Effector memory CD4-positive, alpha-beta T cell (primary cell): ENCODE data around the gene BCAS1.
A peak's percentile ranks its signal among the peaks of the same experiment; 100 is the strongest.

Experiments
- DNase-seq, 3 donors: peaks; one replicate each; pipeline ENCODE4 v3.0.0-alpha.2; 2020
- H3K27ac ChIP-seq: 2 replicates; pipeline ENCODE4 v1.7.0; 2013; ENCODE audit warnings: mild to moderate bottlenecking, low read length, moderate library complexity; ENCODE audit not compliant: insufficient read depth, poor library complexity, severe bottlenecking
- H3K27me3 ChIP-seq: replicated peaks from 2 replicates; pipeline ENCODE4 v1.7.0; 2013; ENCODE audit warnings: mild to moderate bottlenecking, low read length; ENCODE audit not compliant: insufficient read depth, control insufficient read depth, poor library complexity, severe bottlenecking
- H3K36me3 ChIP-seq: 2 replicates; pipeline ENCODE4 v1.7.0; 2013; ENCODE audit warnings: mild to moderate bottlenecking, low read length, moderate library complexity; ENCODE audit not compliant: control insufficient read depth, insufficient read depth
- H3K4me1 ChIP-seq: 2 replicates; pipeline ENCODE4 v1.7.0; 2013; ENCODE audit warnings: low read length, mild to moderate bottlenecking; ENCODE audit not compliant: control insufficient read depth, insufficient read depth, poor library complexity, severe bottlenecking
- H3K4me3 ChIP-seq: 2 replicates; pipeline ENCODE4 v1.7.0; 2013; ENCODE audit warnings: low read length, low read depth, mild to moderate bottlenecking; ENCODE audit not compliant: insufficient read depth, poor library complexity, severe bottlenecking
- H3K9me3 ChIP-seq: 2 replicates; pipeline ENCODE4 v1.7.0; 2013; ENCODE audit warnings: mild to moderate bottlenecking, low read length, moderate library complexity; ENCODE audit not compliant: control insufficient read depth

The BCAS1 gene

GRCh38 chr20:53950031-53950430 is 120.4 kb downstream of the BCAS1 start:
- DNase-seq = no peak
- Histone ChIP-seq H3K27me3 (no peaks in the 10 kb centered on the region), H3K4me1 (peaks cover 28% of the 10 kb centered on the region), H3K9me3 (no peaks in the 10 kb centered on the region), H3K36me3 (no peaks in the 10 kb centered on the region), H3K4me3 (no peak overlapping the region), H3K27ac (no peak overlapping the region)

- Histone ChIP-seq H3K4me3 (peak overlapping the region; percentile 19), H3K27ac (peak overlapping the region; percentile 68), H3K4me1 (peaks cover 28% of the 10 kb centered on the region), H3K27me3 (no peaks in the 10 kb centered on the region), H3K36me3 (no peaks in the 10 kb centered on the region), H3K9me3 (no peaks in the 10 kb centered on the region)
- DNase-seq = peak; percentile 70 to 73 (median 72)
Measured at GRCh38 chr20:53949319-53949839, 121.0 kb downstream of the BCAS1 start.

- no peak for DNase-seq
- no peaks in the 10 kb centered on the region for H3K9me3 ChIP-seq
- H3K4me3 ChIP-seq = no peak overlapping the region
Measured at GRCh38 chr20:53948383-53949318, 121.7 kb downstream of the BCAS1 start.

DNA sequence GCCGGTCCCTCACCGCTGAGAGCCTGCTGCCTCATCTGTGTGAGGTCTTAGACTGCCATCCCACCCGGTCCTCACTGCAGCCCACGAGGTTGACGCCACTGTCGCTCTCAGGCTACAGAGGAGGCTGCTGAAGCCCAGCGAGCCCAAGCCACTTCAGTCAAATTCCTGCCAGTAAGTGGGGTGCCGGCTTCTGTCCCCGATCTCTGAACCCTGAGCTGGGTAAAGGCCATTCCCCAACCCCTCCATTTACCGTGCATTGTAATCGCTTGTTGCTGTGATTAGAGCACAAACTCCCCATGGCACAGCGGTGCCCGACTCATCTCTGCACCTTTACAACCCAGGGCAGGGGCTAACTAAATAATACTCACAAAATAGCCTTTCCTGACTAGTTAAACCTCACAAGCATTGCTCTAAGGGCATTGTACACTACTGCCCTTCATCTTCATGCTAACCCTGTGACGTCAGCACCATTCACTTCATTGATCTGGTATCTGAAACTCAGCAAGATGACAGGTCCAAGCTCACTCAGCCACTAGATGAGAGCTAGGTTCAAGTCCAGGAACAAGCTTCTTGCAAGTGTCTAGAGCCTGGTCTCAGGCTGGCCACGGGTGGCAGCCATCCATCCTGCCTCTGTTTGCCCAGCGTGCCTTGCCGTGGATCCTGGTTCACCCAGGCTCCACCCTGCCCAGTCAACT is 122.7 kb downstream of the BCAS1 start:
- Histone ChIP-seq H3K4me1 (peaks cover 31% of the 10 kb centered on the region), H3K4me3 (no peak overlapping the region), H3K36me3 (no peaks in the 10 kb centered on the region), H3K27ac (peak overlapping the region; percentile 68), H3K9me3 (no peaks in the 10 kb centered on the region), H3K27me3 (no peaks in the 10 kb centered on the region)
- DNase-seq = no peak

More at GRCh38 chr20:53948383-53949318, 121.7 kb downstream of the BCAS1 start:
- Histone ChIP-seq H3K4me1 (peaks cover 31% of the 10 kb centered on the region), H3K36me3 (no peaks in the 10 kb centered on the region), H3K27me3 (no peaks in the 10 kb centered on the region), H3K27ac (peak overlapping the region; percentile 68)

DNA sequence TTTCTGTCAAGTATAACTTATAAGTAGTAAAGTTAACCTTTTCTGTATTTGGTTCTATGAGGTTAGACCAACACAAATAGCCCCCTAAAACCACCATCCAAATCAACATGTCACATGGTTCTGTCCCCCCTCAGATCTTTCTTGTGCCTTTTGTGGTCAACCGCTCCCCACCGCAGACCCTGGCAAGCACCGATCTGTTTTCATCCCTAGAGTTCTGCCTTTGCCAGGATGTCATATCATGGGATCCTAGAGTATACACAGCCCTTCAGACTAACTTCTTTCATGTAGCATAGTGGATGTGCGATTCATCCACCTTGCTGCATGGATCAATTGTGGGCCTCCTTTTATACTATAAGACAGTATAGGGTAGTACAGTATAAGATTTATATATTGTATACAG is 124.3 kb downstream of the BCAS1 start:
- Histone ChIP-seq H3K27ac (no peak overlapping the region), H3K4me3 (no peak overlapping the region), H3K27me3 (no peaks in the 10 kb centered on the region), H3K36me3 (no peaks in the 10 kb centered on the region), H3K9me3 (no peaks in the 10 kb centered on the region), H3K4me1 (peaks cover 31% of the 10 kb centered on the region)
- DNase-seq = no peak

- Histone ChIP-seq H3K4me1 (peaks cover 31% of the 10 kb centered on the region), H3K27ac (no peak overlapping the region), H3K4me3 (no peak overlapping the region), H3K27me3 (no peaks in the 10 kb centered on the region), H3K9me3 (no peaks in the 10 kb centered on the region), H3K36me3 (no peaks in the 10 kb centered on the region)
- DNase-seq = no peak
Measured at GRCh38 chr20:53945478-53945877, 124.9 kb downstream of the BCAS1 start.

- H3K27me3 ChIP-seq = no peaks in the 10 kb centered on the region
- H3K4me3 ChIP-seq = no peak overlapping the region
- H3K4me1 ChIP-seq = peaks cover 26% of the 10 kb centered on the region
- no peaks in the 10 kb centered on the region for H3K9me3 ChIP-seq
- no peak for DNase-seq
- no peaks in the 10 kb centered on the region for H3K36me3 ChIP-seq
- H3K27ac ChIP-seq = no peak overlapping the region
Measured at GRCh38 chr20:53944796-53945195, 125.6 kb downstream of the BCAS1 start.

DNA sequence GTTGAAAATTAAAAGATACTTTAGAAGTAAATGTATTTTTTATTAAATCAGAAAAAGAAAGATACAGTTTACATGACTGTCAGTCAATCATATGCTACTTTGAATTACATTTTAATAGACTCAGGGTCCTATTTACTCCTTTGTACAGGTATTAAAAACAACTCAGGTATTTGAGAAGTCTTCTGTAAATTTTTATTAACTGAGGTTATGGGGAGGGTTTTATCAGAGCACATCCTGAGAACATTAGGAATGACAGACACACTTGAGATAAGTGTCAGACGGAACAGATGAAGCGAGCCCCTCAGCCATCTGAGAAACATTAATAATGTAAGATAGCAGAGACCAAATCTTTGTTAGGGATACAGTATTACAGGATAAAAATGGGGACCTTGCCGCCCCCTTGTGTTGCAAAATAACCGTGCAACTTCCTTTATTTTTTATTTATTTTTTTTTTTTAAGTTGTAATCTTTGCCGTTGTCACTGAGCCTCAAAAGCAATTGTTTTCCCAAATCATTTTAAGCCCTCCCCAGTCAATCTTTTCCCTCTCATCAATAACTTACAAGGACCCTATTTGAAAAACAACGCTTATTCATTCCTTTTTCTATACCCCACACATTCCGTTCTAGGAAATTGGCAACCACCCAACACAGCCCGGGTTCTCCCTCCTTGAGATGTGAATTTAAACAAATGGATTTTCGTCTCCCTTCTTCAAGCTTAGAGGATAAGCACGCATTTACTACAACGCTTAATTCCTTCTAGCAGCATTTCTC is 126.7 kb downstream of the BCAS1 start:
- peaks cover 16% of the 10 kb centered on the region for H3K4me1 ChIP-seq
- peak in 1 of 3 donors; percentile 9 for DNase-seq
- H3K9me3 ChIP-seq = no peaks in the 10 kb centered on the region
- no peaks in the 10 kb centered on the region for H3K36me3 ChIP-seq
- H3K27ac ChIP-seq = no peak overlapping the region
- H3K27me3 ChIP-seq = no peaks in the 10 kb centered on the region
- no peak overlapping the region for H3K4me3 ChIP-seq

DNA sequence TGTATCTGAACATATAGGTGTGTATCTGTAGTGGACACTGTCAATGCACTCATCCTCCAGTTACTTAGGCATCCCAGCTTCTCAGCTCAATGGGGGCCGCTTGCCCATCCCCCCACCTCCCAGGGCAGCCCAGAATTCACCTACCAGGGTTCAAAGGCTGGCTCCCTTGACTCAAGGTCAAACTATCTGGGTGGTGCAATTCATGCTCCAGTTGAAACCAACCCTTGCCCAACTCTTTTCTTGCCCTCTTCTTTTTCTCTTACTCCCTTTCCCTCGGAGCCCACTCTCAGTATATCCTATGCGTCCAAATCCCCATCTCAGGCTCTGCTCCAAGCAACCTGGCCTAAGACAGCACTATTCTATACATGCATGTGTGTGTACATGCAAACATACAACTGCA is 127.4 kb downstream of the BCAS1 start:
- Histone ChIP-seq H3K9me3 (no peaks in the 10 kb centered on the region), H3K27ac (no peak overlapping the region), H3K27me3 (no peaks in the 10 kb centered on the region), H3K4me1 (peaks cover 9% of the 10 kb centered on the region), H3K36me3 (no peaks in the 10 kb centered on the region), H3K4me3 (no peak overlapping the region)
- DNase-seq = no peak
